T-cell (primary cell): ENCODE measurements around the gene DPP10. TPM values are rescaled to one million over a fixed set of nuclear protein-coding genes. Genes with fewer than 3 reads are reported as not detected.
"Not testable (repeated sequence)": the region's sequence is repeated elsewhere in the genome, so short reads cannot be mapped to it uniquely, and the experiment has no call there.

Experiments used
- ATAC-seq, 4 experiments: fragments of 200-7000 bp in 3 of 4; fragments of 150-1000 bp in 1 of 4; cut with Tn5 transposase; replicated peaks in 1 of 4; 1 replicate in 3 of 4; 2 replicates in 1 of 4; pipeline ENCODE4 v1.10.0; 2021; ENCODE audit warnings: moderate library complexity in 3 of 4, mild to moderate bottlenecking in 2 of 4, moderate number of reproducible peaks in 1 of 4
- CTCF ChIA-PET, 2 donors: fragments of 300-600 bp; sonication (Branson Sonifier 250); formaldehyde crosslinking; loops; one replicate each; lab custom pipeline; 2022; ENCODE audit warnings: antibody characterized with exemption in 2 of 2; lab: Charles Lee
- POLR2A ChIA-PET, 2 donors: fragments of 300-600 bp; sonication (Branson Sonifier 250); formaldehyde crosslinking; loops; one replicate each; lab custom pipeline; 2022; ENCODE audit warnings: antibody characterized with exemption in 2 of 2; lab: Charles Lee
- DNase-seq, 35 experiments: peaks; one replicate each; pipeline versions ENCODE4 v3.0.0 to v3.0.0-alpha.2; 2013 to 2023
- H3K27ac ChIP-seq: one replicate; pipeline ENCODE4 v1.5.1; 2013; ENCODE audit warnings: low read length
- H3K27me3 ChIP-seq, 2 experiments: replicated peaks in 1 of 2; 1 replicate in 1 of 2; 2 replicates in 1 of 2; pipeline versions ENCODE4 v1.6.1 to v1.7.0; 2013; ENCODE audit warnings: low read length in 1 of 2, mixed read lengths in 1 of 2; ENCODE audit not compliant: control insufficient read depth in 2 of 2, insufficient read depth in 2 of 2; ENCODE audit errors: extremely low read depth in 1 of 2
- H3K36me3 ChIP-seq, 2 donors: 1 replicate in 1 of 2; 2 replicates in 1 of 2; pipeline versions ENCODE4 v1.6.1 to v1.7.0; 2013; ENCODE audit warnings: low read length in 1 of 2; ENCODE audit not compliant: control insufficient read depth in 2 of 2, insufficient read depth in 1 of 2; ENCODE audit errors: extremely low read depth in 1 of 2
- H3K4me1 ChIP-seq, 2 experiments: 1 replicate in 1 of 2; 2 replicates in 1 of 2; pipeline versions ENCODE4 v1.6.1 to v1.7.0; 2013; ENCODE audit warnings: low read length in 2 of 2, mixed read lengths in 1 of 2; ENCODE audit not compliant: insufficient read depth in 2 of 2, control insufficient read depth in 1 of 2; ENCODE audit errors: extremely low read depth in 1 of 2
- H3K4me3 ChIP-seq, 2 donors: 1 replicate in 1 of 2; 2 replicates in 1 of 2; pipeline versions ENCODE4 v1.5.1 to v1.7.0; 2013; ENCODE audit warnings: mild to moderate bottlenecking in 2 of 2, low read length in 1 of 2, moderate library complexity in 1 of 2; ENCODE audit not compliant: control insufficient read depth in 1 of 2; ENCODE audit errors: extremely low read depth in 1 of 2
- H3K9me3 ChIP-seq: 2 replicates; pipeline ENCODE4 v1.7.0; 2013
- H3K27ac Mint-ChIP-seq, 2 donors: one replicate each; pipeline ENCODE4 v1.8.0; 2020 to 2021; ENCODE audit warnings: mild to moderate bottlenecking in 2 of 2, mixed read lengths in 2 of 2
- H3K27me3 Mint-ChIP-seq, 2 donors: one replicate each; pipeline ENCODE4 v1.8.0; 2021 to 2022; ENCODE audit warnings: mixed read lengths in 2 of 2
- H3K36me3 Mint-ChIP-seq: one replicate; pipeline ENCODE4 v1.8.0; 2021; ENCODE audit warnings: mixed read lengths
- H3K4me1 Mint-ChIP-seq, 3 donors: one replicate each; pipeline ENCODE4 v1.8.0; 2020 to 2022; ENCODE audit warnings: mixed read lengths in 3 of 3, mild to moderate bottlenecking in 1 of 3
- H3K4me3 Mint-ChIP-seq, 3 donors: one replicate each; pipeline ENCODE4 v1.8.0; 2020 to 2022; ENCODE audit warnings: mild to moderate bottlenecking in 3 of 3, mixed read lengths in 3 of 3, moderate library complexity in 3 of 3
- H3K9me3 Mint-ChIP-seq, 3 donors: one replicate each; pipeline ENCODE4 v1.8.0; 2020 to 2022; ENCODE audit warnings: mixed read lengths in 3 of 3
- WGBS: methylation state at CpG from one replicate; pipeline ENCODE4 v1.1.5; 2013; ENCODE audit warnings: missing lambda C conversion rate; ENCODE audit not compliant: insufficient coverage; 5-methylcytosine and 5-hydroxymethylcytosine counted together
- total RNA-seq, 35 experiments: library from RNA in 6 of 35; stranded (reverse) in 6 of 35; fragments of 120-200 nt in 1 of 35; gene quantifications; one replicate each; pipeline versions ENCODE4 v1.2.1 to v1.2.4 and lab custom pipeline; 2013 to 2026

DPP10 gene
- total RNA-seq, 5 donors from 2014 or later (not counting 1 experiment from before 2014, with no cell fraction given) = not detected

- H3K4me1 ChIP-seq, H3K27me3 ChIP-seq, H3K4me3 Mint-ChIP-seq, H3K9me3 Mint-ChIP-seq, POLR2A ChIA-PET, H3K27ac Mint-ChIP-seq, H3K36me3 Mint-ChIP-seq, CTCF ChIA-PET, H3K4me1 Mint-ChIP-seq, DNase-seq, H3K9me3 ChIP-seq, H3K27me3 Mint-ChIP-seq, H3K36me3 ChIP-seq, H3K4me3 ChIP-seq, ATAC-seq, H3K27ac ChIP-seq: not testable (repeated sequence)
- no CpG with 5 or more reads among the region's 19 CpGs for WGBS
Observed at GRCh38 chr2:115004321-115004720, 561.9 kb downstream of the DPP10 start.

- H3K4me1 ChIP-seq = no peaks in the 10 kb centered on the region
- CTCF ChIA-PET = no interaction called here
- H3K36me3 ChIP-seq = no peaks in the 10 kb centered on the region
- Mint-ChIP-seq H3K36me3 (no peaks in the 10 kb centered on the region), H3K4me3 (no peak overlapping the region), H3K9me3 (peaks cover 0 to 26% (median 21%) of the 10 kb centered on the region in 3 donors), H3K4me1 (no peaks in the 10 kb centered on the region), H3K27me3 (no peaks in the 10 kb centered on the region), H3K27ac (no peak overlapping the region)
- POLR2A ChIA-PET = no interaction called here
- H3K4me3 ChIP-seq = no peak overlapping the region
- WGBS = 82% methylated on average over 4 of the region's 4 CpGs
- H3K27ac ChIP-seq = no peak overlapping the region
- H3K27me3 ChIP-seq = no peaks in the 10 kb centered on the region
- no peaks in the 10 kb centered on the region for H3K9me3 ChIP-seq
- DNase-seq (no peak), ATAC-seq (no peak)
Observed at GRCh38 chr2:115011721-115012120, 569.3 kb downstream of the DPP10 start.

DNA sequence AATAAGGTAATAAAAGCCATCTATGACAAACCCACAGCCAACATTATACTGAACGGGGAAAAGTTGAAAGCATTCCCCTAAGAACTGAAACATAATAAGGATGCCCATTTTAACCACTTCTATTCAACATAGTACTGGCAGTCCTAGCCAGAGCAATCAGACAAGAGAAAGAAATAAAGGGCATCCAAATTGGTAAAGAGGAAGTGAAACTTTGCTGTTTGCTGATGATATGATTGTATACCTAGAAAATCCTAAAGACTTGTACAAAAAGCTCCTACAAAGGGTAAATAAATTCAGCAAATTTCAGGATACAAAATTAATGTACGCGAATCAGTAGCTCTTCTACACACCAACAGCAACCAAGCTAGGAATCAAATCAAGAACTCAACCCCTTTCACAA, 579.6 kb downstream of the DPP10 start:
- WGBS = no CpG with 5 or more reads among the region's 3 CpGs
- H3K36me3 ChIP-seq, H3K4me1 ChIP-seq, H3K36me3 Mint-ChIP-seq, H3K27me3 Mint-ChIP-seq, H3K4me3 Mint-ChIP-seq, H3K4me3 ChIP-seq, DNase-seq, H3K27ac ChIP-seq, ATAC-seq, CTCF ChIA-PET, H3K9me3 ChIP-seq, H3K27ac Mint-ChIP-seq, H3K4me1 Mint-ChIP-seq, POLR2A ChIA-PET, H3K27me3 ChIP-seq: not testable (repeated sequence)
- H3K9me3 Mint-ChIP-seq = peaks cover 20 to 32% (median 24%) of the 10 kb centered on the region in 3 donors

DNA sequence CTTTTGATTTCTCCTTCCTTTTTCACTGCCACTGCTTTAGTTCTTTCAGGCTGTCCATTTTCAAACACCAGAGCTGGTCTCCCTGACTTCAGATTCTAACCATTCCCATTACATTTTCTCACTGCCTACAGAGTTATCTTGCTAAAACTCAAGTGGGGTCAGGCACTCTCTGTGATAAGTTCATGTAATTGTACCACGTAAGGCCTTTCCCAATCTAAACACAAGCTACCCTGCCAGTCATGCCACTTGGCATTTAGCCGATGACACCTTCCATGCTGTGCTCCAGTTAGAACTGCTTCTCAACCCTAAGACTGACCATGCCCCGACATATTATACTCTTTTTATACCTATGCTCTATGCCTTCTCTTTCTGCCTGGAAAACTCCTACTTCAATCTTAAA, 592.4 kb downstream of the DPP10 start:
- WGBS = 65% methylated on average over 3 of the region's 3 CpGs
- ChIA-PET CTCF (no interaction called here), POLR2A (no interaction called here)
- no peaks in the 10 kb centered on the region for H3K36me3 ChIP-seq
- DNase-seq (no peak), ATAC-seq (no peak)
- H3K4me3 ChIP-seq = no peak overlapping the region
- H3K27ac ChIP-seq = no peak overlapping the region
- H3K4me1 ChIP-seq = no peaks in the 10 kb centered on the region
- Mint-ChIP-seq H3K4me1 (no peaks in the 10 kb centered on the region), H3K27ac (no peak overlapping the region), H3K9me3 (peaks cover 6 to 17% (median 16%) of the 10 kb centered on the region in 3 donors), H3K27me3 (no peaks in the 10 kb centered on the region), H3K4me3 (no peak overlapping the region), H3K36me3 (no peaks in the 10 kb centered on the region)
- no peaks in the 10 kb centered on the region for H3K9me3 ChIP-seq
- no peaks in the 10 kb centered on the region for H3K27me3 ChIP-seq

GRCh38 chr2:115036818-115037217, 594.4 kb downstream of the DPP10 start:
- ATAC-seq (no peak), DNase-seq (no peak)
- Mint-ChIP-seq H3K27me3 (no peaks in the 10 kb centered on the region), H3K36me3 (no peaks in the 10 kb centered on the region), H3K4me1 (no peaks in the 10 kb centered on the region), H3K27ac (no peak overlapping the region), H3K9me3 (peaks cover 5 to 16% (median 15%) of the 10 kb centered on the region in 3 donors), H3K4me3 (no peak overlapping the region)
- Histone ChIP-seq H3K9me3 (no peaks in the 10 kb centered on the region), H3K4me3 (no peak overlapping the region), H3K36me3 (no peaks in the 10 kb centered on the region), H3K27ac (no peak overlapping the region), H3K27me3 (no peaks in the 10 kb centered on the region), H3K4me1 (no peaks in the 10 kb centered on the region)
- ChIA-PET POLR2A (no interaction called here), CTCF (no interaction called here)
- WGBS = no CpG with 5 or more reads among the region's 2 CpGs

DNA sequence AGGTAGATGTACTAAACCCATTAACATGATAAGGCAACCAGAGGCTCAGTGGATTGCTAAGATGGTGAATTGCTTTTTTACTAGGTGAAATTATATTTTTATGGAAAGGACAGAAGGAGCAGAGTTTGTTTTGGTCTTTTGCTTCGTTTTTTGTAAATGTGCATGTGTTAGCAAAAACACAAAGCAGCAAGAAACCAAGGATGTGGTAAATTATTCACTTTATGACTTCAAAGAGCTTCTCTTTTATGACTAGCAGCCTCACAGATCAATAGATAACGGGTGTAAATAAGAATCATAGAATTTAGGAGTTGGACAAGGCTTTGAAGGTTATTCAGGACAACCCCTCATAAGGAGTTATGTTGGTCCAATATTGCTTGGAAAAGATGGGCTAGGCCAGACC, 615.0 kb downstream of the DPP10 start:
- ATAC-seq (no peak), DNase-seq (no peak)
- WGBS = 60% methylated on average over 1 of the region's 2 CpGs

GRCh38 chr2:115070002-115070401, 627.6 kb downstream of the DPP10 start:
- POLR2A ChIA-PET = no interaction called here
- CTCF ChIA-PET = no interaction called here
- Mint-ChIP-seq H3K27ac (no peak overlapping the region), H3K27me3 (no peaks in the 10 kb centered on the region), H3K4me1 (no peaks in the 10 kb centered on the region), H3K9me3 (peaks cover 10 to 26% (median 19%) of the 10 kb centered on the region in 3 donors), H3K36me3 (no peaks in the 10 kb centered on the region), H3K4me3 (no peak overlapping the region)
- no peaks in the 10 kb centered on the region for H3K36me3 ChIP-seq
- no peaks in the 10 kb centered on the region for H3K4me1 ChIP-seq
- no peaks in the 10 kb centered on the region for H3K9me3 ChIP-seq
- H3K4me3 ChIP-seq = no peak overlapping the region
- DNase-seq (no peak), ATAC-seq (no peak)
- no peaks in the 10 kb centered on the region for H3K27me3 ChIP-seq
- no peak overlapping the region for H3K27ac ChIP-seq

More for the DNA sequence above, 615.0 kb downstream of the DPP10 start:
- Histone ChIP-seq H3K36me3 (no peaks in the 10 kb centered on the region), H3K27me3 (no peaks in the 10 kb centered on the region), H3K9me3 (no peaks in the 10 kb centered on the region), H3K4me1 (no peaks in the 10 kb centered on the region), H3K27ac (no peak overlapping the region), H3K4me3 (no peak overlapping the region)
- CTCF ChIA-PET = no interaction called here
- H3K9me3 Mint-ChIP-seq = peaks cover under 1 to 19% (median 12%) of the 10 kb centered on the region in 3 donors
- H3K4me1 Mint-ChIP-seq = no peaks in the 10 kb centered on the region
- no peak overlapping the region for H3K4me3 Mint-ChIP-seq
- no peaks in the 10 kb centered on the region for H3K36me3 Mint-ChIP-seq
- no peaks in the 10 kb centered on the region for H3K27me3 Mint-ChIP-seq
- POLR2A ChIA-PET = no interaction called here
- H3K27ac Mint-ChIP-seq = no peak overlapping the region
